Stimulated activated naive CD4-positive, alpha-beta T cell (primary cell): ENCODE measurements around the gene GP1BB.
"Not testable (repeated sequence)": the region's sequence is repeated elsewhere in the genome, so short reads cannot be mapped to it uniquely, and the experiment has no call there.

Experiments used
- DNase-seq, 6 experiments: peaks; one replicate each; lab custom pipeline; 2025; lab: John Stamatoyannopoulos, UW

GP1BB gene

DNA sequence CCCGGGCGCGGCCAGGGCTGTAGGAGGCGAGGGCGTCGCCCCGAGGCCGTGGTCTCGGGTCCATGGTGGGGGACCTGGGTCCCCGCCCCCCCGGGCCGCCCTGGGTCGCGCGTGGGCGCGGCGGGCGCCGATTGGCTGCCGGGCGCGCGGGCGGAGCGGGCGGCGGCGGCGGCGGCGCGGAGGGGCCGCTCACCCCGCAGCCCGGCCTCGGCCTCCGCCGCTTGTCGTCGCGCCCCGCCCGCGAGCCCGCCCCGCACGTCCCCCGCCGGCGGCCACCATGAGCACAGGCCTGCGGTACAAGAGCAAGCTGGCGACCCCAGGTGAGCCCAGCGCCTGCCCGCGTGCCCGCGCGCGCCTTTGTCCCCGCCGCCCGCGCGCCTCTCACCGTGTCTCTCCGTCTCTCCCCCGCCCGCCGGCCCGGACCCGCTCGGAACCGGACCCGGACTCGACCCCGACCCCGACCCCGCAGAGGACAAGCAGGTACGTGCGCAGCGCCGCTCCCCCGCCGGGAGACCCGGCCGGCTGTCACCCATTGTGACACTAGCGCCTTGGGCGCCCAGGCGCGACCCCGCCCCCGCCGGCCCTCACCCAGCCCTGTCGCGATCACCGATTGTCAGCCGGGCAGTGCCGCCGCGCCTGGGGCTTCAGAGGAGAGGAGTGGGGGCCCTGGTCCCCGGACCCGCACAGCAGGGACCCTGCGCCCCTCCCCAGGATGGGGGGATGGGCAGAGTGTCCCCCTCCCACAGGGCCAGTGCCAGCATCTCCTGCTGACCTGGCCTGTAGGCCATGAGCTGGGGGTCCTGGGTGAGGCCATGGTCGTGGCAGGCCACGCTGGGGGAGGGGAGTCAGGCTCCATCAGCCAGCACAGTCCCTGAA is 8.8 kb upstream of the GP1BB start, which contains the start of gene SEPTIN5:
TSS of gene SEPTIN5 (plus strand) at position 192 of the 876 bp plus-strand sequence. CDS start at position 278, 86 bp downstream.
- DNase-seq: no peak

GRCh38 chr22:19715188-19715930 is 8.0 kb upstream of the GP1BB start:
- no peak for DNase-seq

DNA sequence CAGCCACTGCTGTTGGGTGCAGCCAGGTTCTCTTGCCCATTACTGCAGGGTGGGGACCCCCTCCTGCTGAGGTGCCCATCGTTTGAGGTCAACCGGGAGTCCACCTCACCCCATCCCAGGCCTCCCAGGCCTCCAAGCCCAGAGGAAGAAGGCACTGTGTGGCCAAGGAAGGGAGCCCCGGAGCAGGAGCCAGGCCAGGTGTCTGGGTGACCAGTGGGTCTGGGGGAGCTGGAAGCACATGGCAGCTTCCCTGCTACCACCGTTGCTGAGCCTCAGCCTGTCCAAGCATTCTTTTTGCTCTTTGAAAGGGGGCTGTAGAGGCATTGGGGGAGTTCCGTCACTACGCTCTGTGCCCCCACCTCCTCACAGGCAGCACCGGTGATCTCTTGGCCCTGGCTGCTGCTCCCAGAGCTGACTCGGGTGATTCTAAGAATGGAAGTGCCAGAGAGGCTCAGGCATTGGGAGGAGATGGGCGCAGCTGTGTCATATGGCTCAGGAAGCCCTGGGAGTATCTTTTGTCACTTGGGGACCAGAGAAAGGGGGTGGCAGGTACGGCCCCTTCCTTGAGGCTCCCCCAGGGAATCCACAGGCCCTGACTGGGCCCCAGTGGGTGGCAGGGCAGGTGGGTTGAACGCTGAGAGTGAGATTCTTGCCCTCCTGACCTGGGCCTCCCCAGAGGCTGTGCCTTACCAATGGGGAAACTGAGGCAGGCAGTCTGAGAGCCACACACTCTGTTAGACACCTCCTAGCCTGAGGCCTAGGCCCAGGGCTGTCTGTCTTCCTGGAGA is 7.1 kb upstream of the GP1BB start:
- no peak for DNase-seq

DNA sequence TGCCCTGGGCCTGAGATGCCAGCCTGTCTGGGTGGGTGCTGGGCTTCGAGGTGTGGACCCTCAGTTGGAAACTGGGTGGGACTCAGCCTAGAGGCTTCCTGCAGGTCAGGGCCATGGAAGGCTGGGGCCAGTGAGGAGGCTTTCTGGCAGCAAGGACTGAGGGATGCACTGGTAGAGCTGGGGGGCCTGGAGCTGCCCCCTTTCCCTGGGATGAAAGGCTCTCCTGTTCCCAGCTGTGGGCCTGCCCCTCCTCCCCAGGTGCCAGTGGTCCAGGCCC is 6.6 kb upstream of the GP1BB start:
- DNase-seq: no peak

DNA sequence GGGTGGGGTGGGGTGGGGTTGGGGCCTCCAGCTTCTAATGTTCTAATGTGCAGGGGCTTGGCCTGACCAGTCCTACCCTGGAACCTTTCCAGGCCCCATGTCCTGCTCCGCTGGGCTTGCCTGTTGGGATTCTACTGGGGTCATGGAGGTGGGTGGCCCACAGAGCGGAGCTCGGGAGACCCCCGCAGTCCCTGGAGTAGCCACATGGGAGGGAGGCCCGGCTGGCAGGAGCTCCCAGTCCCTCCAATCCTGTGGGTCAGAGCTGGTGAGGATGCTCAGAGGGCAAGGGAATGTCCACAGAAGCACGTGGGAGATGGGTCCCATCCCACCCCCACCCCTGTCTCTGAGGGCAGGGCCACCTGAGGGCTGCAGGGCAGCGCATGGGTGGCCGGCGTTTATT is 6.2 kb upstream of the GP1BB start:
- DNase-seq: no peak

DNA sequence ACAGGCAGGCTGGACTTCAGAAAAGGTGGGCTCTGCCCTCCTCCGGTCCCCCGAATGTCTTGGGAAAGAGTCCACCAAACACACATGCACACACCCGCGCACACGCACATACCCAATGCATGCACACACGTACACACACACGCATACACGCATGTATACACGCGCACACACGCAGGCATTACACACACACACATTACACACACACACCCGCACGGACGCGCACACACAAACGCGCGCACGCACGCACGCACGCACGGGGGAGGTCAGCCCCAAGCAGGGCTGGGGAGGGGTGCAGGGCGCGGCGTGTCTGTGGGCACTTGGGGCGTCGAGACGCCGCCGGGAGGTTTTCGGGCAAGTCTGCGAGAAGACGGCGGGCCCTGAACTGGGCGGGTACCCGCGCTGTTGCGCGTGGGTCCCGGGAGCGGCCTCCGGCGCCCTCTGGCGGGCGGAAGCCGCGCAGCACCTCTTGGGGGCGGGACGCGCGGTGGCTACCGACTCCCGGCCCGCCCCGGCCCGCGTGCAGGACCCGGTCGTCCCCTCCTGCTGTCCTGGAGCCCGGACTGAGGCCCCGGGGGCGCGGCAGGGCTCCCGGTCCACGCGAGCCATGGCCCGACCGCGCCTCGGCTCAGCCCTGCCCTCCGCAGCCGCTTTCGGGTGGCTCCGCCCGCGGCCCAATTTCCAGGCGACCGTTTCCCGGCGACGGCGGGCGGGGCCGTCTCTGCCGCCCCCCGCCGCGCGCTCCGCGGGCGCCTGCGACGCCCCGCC is 5.5 kb upstream of the GP1BB start:
- peak; percentile 55 to 87 (median 75) for DNase-seq

DNA sequence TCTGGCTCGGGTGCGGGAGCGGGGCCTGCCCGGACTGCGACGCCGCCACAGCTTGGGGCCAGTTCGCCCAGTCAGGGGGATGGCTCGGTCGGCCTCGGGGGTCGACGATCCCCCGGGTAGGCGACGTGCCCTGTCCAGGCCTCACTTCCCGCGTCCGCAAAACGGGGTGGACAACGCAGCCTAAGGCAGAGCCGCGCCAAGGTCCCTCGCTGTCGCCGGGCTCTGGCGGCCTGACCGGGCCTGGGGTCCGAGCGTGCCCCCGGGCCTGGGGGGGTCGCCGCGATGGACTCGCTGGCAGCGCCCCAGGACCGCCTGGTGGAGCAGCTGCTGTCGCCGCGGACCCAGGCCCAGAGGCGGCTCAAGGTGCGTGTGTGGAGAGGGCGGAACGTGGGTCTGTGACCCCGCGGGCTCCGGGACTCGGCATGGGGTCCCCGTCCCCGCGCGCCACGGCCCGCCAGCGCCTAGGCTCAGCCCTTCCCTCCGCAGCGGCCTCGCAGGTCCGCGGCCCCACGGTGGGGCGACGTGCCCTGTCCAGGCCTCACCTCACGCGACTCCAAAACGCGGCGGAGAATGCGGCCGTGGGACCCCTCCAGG is 4.8 kb upstream of the GP1BB start:
- DNase-seq: no peak

DNA sequence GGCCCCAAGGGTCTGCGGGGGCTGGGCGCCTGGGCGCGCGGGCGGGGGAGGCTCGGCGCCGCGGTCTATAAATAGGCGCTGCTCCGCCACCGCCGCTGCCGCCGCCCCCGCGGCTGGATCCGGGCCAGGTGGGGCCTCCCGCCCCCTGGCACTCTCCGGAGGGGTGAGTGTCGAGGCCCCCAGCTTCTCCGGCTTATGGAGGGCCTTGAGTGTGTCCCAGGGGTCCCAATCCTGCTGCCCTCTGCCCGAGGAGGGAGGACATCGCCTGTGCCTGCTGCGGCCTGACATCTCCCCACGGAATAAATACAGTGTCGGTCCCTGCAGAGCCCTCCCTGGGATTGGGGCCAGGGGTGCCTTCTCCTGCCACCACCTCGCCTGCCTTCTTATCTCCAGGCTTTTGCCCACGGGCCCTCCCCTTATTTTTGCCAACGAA is 4.3 kb upstream of the GP1BB start:
- no peak for DNase-seq

GRCh38 chr22:19719488-19720021 is 3.8 kb upstream of the GP1BB start:
- no peak for DNase-seq

- no peak for DNase-seq
These were observed 3.0 kb upstream of the GP1BB start for GRCh38 chr22:19720150-19720827.

DNA sequence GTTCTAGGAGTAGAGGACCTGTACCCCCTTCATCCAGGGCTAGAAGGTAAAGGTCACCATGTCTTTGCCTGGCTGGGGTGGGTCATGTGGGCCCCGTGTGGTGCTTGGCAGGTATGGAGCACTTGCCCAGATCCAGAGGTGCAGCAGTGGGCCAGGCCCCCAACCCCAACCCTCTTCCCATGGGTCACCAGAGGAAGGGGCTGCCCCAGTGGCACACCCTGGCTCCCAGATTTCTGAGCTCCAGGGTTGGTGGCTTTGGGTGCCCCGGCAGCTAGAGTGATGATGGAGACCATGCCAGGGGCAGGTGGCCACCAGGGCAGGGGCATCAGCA is 2.4 kb upstream of the GP1BB start:
- no peak for DNase-seq

- no peak for DNase-seq
These were observed 1.8 kb upstream of the GP1BB start for GRCh38 chr22:19721330-19722177.

DNA sequence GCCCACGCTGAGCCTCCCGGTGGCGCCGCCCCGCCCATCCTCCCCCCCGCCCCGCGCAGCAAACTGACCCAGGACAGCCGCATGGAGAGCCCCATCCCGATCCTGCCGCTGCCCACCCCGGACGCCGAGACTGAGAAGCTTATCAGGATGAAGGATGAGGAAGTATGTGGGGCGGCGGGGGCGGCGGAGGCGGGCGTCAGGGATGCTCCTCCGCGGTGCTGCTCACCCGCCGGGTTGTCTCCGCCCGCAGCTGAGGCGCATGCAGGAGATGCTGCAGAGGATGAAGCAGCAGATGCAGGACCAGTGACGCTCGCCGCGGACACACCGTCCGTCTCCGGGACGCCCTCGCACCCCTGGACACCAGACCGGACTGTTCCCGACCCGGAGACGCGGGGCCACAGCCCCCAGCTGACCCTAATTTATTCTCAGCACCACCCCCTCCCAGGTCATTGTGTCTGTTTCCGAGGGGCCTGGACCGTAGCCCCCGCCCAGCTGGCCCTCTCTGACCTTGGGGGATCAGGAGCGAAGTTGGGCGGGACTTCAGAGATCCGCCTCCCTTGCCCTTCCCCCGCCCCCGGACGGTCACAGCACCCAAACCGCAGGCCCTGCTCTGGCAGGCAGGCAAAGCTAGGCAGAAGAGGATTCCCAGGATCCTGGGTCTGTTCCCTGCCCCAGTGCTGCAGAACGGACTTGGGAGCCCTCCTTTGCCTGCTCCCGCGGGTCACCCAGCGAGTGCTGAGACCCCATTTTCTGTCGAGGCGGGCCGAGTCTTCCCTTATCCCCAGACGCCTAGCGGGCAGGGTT is 959 bp upstream of the GP1BB start:
- DNase-seq: no peak

DNA sequence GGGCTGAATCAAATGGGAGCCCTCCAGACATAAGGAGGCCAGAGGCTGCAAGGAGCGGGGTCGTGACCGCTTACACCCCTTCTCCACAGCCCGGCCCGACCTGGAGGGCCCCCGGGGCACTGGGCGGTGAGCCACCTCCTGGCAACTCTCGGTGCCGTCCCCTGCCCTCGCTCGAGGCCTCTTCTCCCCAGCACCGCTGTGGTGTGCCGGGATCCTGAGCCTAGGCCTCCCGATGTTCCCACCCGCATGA is 432 bp upstream of the GP1BB start:
- DNase-seq: no peak

DNA sequence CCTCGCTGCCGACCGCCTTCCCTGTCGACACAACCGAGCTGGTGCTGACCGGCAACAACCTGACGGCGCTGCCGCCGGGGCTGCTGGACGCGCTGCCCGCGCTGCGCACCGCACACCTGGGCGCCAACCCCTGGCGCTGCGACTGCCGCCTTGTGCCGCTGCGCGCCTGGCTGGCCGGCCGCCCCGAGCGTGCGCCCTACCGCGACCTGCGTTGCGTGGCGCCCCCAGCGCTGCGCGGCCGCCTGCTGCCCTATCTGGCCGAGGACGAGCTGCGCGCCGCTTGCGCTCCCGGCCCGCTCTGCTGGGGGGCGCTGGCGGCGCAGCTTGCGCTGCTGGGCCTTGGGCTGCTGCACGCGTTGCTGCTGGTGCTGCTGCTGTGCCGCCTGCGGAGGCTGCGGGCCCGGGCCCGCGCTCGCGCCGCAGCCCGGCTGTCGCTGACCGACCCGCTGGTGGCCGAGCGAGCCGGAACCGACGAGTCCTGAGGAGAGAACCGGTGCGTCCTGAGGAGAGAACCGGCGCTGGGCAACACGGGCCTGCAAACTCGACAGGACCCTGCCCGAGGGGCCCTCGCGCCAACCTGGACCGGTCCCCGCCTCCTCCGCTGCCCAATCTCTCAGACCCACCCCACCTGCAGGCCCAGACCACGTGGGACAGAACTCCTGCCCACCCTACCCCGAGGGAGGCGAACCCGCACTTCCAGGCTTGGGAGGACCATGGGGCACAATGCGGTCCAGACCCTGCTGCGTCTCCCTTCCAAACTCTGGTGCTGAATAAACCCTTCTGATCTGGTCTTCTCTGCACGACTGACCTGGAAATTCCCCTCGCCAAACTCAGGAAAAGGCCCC is 866 bp downstream of the GP1BB start:
- peak in 1 of 6 experiments; percentile 37 for DNase-seq

GRCh38 chr22:19724927-19725661 is 1.8 kb downstream of the GP1BB start:
- no peak for DNase-seq

DNA sequence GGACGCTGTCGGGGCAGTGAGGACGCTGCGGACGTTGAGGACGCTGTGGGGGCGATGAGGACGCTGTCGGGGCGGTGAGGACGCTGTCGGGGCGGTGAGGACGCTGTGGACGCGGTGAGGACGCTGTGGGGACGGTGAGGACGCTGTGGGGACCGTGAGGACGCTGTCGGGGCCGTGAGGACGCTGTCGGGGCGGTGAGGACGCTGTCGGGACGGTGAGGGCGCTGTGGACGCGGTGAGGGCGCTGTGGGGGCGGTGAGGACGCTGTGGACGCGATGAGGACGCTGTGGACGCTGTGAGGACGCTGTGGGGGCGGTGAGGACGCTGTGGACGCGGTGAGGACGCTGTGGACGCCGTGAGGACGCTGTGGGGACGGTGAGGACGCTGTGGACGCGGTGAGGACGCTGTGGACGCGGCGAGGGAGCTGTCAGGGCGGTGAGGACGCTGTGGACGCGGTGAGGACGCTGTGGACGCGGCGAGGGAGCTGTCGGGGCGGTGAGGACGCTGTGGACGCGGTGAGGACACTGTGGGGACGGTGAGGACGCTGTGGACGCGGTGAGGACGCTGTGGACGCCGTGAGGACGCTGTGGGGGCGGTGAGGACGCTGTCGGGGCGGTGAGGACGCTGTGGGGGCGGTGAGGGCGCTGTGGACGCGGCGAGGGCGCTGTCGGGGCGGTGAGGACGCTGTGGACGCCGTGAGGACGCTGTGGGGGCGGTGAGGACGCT is 2.9 kb downstream of the GP1BB start:
- DNase-seq: not testable (repeated sequence)
